Measurements from ENCODE around the gene NT5E.
"Not testable (repeated sequence)": the region's sequence is repeated elsewhere in the genome, so short reads cannot be mapped to it uniquely, and the experiment has no call there.

NT5E gene

DNA sequence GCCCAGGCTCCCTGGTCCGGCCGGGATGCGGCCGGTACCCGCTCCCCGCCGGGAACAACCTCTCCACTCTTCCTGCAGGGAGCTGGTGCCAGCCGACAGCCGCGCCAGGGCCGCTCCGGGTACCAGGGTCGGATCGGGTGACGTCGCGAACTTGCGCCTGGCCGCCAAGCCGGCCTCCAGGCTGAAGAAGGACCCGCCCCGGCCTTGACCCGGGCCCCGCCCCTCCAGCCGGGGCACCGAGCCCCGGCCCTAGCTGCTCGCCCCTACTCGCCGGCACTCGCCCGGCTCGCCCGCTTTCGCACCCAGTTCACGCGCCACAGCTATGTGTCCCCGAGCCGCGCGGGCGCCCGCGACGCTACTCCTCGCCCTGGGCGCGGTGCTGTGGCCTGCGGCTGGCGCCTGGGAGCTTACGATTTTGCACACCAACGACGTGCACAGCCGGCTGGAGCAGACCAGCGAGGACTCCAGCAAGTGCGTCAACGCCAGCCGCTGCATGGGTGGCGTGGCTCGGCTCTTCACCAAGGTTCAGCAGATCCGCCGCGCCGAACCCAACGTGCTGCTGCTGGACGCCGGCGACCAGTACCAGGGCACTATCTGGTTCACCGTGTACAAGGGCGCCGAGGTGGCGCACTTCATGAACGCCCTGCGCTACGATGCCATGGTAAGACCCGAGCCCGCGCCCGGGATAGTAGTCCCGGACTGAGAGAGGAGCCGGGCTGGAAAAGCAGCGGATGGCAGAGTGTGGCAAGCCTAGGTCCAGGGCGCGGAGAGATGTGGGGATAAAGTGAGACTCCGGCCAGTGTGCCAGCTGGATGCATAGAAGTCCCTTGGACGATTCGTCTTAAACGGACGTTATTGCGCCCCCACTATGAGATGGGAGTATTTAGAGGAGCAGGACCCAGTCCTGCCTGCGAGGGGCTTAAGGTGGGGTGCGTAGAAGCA lies at the start of gene NT5E:
NT5E (plus strand) TSS at position 266 of the 942 bp plus-strand sequence; CDS start at position 323, 57 bp downstream.
- DNase-seq: peak; percentile 26 to 45

DNA sequence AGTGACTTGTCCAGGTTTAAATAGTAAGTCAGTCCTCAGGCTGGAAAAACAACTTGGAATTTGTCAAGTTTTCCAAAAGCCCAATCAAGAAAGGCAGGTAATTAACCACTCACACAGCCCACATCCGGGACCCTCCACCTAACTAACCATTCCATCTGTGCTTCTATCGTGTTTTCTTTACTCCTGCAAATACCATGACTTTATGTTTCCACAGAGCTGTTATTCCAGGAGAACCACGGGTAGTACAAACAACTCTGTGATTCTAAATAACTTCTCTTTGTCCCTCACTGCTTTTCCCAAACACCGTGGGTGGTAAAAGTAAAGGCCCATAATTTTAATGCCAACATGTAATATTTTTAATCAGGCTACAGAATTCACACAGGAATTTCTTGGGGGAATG lies 49.6 kb upstream of the NT5E start:
- no peak for DNase-seq

DNA sequence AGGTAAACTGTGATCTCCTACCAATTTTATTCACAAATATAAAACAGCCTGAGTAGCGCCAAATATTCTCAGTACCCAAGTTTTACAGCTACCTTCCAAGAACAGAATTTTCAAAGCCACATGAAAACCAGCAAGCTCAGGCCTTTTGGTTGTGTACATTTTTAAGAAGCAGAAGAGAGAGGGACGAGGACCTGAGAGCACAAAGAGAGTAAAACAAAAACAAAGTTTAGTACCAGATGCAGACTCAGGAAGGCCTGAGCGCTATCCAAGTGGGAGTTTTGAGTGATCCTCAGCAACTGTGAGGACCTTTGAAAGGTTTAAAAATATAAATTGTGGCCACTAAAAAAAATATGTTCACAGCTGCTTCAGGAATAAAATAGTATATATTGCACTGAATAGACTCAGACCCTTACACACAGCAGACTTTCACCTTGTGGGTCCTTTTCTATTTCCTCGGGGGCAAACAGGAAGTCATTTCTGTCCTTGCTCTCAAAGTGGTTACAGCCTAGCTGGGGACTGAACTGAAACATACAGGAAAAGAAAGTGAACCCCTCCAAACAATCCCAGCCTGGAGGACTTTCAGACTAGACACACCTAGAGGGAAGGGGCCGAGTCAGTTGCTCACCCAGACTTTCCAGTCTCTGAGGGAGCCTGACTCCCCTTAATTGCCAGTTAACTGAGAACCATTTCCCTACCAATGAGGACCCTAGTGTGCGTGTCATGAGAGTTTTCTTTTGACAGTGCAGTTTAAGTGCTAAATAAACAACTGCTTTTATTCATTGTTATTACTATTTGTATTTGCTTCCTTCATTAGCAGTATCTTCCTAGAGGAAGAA lies 48.5 kb upstream of the NT5E start:
- DNase-seq: peak; percentile 14 to 28

DNA sequence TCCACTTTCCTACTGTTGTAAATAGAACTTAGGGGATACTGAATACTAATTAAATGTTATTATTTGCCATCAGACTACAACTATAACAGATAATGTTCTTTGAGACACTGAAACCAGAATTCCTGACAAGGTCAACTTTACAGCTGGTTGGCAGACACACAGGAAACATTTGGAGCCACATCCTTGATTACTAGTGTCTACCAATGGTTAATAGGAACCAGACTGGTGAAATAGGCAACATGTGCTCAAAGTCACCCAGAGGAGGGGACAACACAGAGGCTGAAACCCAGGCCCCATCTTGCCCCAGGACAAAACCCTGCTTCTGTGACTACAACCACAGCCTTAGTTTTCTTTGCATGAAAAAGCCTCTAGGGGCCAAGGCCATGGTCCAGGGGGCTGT lies 47.8 kb upstream of the NT5E start:
- no peak for DNase-seq

DNA sequence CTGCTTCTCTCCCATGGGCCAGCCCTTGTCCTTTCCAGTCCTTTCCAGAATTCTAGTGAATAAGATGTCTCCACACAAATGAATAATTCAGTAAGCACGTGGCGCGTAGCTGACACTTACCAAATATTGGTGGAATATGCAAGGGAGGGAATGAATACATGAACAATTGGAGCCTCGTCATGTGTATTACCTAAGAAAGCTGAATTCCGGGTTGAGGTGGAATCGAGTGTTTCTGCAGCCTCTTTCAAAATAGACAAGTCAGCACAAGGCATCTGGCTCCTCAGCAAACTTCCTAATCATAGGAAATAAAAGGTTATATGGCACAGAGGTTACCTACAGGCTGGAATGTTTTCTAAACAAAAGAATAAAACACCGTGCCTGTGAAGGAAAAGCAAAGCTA lies 47.0 kb upstream of the NT5E start:
- DNase-seq: no peak

DNA sequence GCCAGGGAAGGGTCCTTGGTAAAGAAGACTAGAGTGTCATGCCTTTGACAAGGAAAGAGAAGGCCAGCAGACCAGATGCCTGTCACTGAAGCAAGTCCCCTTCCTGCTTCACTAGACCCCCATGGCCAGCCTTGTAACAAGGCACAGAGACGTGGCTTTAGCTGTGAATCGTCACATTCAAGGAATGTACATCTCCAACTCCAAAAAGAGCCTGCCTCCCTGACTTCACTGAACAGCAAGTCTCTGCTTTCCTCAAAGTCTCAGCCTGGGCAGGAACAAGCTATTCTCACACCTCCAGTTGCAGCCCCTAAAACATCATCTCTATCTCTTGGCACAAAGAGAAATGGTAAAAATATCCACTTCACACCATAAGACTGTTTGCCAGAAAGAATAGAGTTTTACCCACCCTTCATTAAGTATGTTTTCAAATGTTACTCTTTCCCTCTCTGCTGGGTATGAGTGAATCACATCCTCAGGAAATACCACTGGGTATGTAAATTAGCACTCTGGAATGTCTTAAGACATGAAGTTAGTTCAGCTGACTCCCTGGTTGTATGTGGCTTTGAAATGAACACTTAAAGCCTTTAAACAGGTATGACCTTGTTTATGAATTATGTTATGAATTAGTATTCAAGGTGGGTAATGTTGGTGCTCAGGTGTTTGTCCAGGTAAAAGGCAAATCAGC lies 46.4 kb upstream of the NT5E start:
- peak; percentile 28 to 46 for DNase-seq

DNA sequence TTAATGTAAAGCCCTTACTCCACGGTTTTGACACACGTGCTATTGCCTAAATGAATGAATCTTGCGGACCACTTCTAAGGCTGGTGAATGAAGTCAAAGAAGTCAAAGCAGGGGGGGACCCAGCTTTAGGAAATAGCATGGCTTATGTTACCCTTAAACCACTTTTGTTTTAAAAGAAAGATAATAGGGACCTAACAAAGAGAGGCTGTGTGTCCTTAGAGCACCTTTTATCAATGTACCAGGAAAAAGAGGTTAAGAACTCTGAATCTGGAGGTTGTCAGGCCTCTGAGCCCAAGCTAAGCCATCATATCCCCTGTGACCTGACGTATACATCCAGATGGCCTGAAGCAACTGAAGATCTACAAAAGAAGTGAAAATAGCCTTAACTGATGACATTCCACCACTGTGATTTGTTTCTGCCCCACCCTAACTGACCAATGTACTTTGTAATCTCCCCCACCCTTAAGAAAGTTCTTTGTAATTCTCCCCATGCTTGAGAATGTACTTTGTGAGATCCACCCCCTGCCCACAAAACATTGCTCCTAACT lies 45.8 kb upstream of the NT5E start:
- not testable (repeated sequence) for DNase-seq

DNA sequence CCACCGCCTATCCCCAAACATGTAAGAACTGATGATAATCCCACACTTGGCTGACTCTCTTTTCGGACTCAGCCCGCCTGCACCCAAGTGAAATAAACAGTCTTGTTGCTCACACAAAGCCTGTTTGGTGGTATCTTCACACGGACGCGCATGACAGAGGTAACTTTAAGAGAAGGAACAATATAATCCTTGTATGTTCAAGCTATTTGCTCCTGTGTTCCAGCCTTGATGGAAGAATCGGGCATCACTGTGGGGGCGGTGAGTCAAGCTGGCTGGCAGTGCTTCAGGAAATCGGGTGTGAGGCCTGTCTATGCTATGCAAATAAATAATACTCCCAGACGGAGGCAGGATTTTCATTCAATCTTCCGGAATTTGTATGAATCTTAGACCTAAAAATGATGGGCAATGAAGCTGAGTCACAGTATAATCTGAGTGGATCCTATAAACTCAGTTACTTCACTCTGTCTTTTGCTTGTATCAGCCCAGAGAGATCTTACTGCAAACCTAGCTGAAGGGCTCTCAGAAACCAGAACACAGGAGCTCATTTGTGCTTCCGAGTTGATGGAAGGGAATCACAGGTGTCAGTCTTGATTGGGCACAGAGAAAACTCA lies 45.2 kb upstream of the NT5E start:
- no peak for DNase-seq

DNA sequence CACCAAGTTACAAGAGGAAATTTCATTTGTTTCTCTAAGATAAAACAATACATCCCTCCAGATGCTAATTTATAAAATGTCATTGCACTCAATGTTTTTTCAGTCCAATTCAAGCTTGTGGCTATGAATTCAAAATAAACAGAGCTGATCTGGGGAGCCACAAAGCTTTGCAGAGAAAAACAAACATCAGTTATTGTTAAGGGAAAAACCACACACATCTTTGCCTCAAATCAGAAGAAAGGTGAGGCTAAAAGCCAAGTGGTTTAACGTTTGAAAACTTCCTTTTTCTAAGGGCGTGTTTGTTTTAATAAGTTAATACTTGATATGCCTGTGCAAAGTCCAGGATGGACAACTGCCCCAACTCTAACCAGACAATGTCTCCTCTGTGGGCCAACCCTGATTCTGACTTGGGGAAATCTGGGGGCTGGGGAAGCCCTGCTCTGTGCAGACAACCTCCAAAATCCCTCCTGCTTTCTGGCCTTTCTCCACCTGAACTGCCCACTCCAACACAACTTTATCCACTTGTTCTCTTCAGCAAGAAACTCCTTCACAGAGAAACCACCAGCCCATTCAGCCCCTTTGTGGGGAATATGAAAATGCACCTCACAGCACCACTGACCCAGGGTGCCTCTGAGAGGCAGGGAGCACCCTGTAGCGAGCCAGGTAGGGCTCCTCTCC lies 44.6 kb upstream of the NT5E start:
- DNase-seq: no peak

DNA sequence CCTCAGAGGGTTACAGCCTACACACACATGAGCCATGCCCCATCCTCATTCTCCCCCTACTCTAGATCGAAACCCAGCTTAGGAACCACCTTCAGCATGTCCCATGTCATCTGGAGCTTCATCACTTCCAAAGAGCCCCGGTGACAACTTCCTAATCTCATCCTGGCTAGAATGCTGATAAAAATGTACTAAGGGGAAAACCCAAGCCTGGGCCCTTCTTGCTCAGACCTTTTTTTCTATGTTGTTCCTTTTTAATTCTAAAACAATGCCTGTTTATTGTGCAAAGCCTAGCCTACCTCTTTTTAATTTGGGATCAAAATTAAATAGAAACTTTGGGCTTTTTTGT lies 44.1 kb upstream of the NT5E start:
- no peak for DNase-seq

DNA sequence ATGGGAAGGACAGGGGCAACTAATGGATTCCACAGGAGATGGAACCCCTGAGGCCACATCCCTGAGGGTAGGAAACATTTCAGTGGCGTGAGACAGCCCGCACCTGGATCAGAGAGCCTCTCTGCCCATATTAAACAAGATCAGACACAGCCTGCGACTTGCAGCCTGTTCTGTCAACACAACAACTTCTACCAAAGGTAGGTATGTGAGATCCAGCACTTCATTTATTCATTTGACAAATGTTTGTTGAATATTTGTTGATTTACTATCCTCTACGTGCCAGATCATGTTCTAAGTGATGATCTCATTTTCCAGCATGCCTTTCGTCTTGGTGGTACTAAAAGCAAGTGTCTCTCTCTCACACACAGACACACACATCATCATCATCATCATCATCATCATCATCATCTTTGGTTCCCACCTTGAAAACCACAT lies 43.2 kb upstream of the NT5E start:
- DNase-seq: no peak

DNA sequence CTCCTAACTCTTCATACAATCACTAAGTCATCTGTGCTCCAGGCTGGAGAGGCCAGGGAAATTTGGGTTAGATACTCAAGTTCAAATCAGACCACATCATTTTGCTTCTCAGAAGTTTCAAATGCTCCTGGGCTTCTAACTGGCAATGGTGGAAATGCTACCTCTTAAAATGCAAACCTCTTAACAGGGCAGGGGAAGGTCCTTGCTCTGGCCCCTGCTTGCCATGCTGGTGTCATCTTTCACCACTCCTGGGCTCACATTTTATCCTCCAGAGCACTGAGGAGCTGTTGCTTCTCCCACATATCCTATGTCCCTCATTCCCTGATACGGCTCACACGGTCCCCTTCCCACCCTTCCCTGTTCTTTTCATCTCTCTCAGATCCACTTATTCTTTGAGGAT lies 41.8 kb upstream of the NT5E start:
- DNase-seq: no peak

DNA sequence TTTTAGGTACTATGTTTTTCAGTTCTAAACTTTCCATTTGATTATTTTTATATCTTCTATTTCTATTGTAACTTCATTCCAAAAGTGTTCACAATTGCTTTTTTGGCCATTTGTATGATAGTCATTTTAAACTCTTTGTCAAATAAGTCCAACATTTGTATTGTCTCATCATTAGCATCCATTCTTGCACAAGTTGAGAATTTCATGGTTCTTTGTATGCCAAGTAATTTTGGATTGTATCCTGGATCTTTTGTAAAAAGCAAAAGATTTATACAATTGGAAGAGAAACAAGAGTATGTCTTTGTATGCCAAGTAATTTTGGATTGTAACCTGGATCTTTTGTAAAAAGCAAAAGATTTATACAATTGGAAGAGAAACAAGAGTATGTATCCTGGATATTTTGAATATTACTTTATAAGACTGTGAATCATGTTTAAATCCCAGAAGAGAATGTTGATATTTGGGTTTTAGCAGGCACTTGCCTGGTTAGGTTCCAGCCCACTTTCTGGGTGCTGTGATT lies 36.9 kb upstream of the NT5E start:
- no peak for DNase-seq

DNA sequence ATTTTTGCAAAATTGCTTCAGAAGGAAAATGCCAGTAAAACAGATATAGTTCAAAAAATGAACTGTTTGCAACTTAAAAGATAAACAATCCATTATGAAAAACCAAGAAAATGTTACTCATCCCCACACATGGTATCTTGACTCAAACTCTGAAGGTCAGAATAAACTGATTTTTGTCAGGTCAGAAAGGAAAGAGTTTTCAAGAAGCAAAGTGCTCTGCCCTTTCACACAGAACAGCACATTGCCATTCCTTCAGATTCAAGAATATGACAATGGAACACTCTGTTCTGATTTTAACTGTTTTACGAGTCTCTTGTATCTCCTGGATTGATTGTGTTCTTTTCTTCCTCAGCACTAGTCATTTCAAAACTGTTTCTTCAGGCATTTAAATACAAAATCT lies 33.8 kb upstream of the NT5E start:
- no peak for DNase-seq

DNA sequence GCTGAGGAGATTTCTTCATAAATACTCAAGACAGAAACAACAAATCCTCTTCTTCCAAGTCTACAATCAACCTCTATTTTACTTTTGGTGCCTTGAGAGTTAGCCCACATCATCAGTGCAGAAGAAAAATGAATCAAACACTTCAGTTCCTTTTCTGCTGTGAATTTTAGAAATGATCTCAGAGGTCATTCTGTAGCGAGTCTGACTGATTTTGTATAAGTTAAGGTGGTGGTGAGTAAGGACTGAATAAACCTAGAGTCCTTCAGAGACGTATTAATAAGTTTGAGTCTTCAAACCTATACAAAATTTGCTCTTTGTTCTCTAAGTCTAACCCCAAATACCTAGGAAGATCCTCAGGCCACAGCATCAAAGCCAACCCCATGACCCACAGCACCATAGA lies 33.1 kb upstream of the NT5E start:
- no peak for DNase-seq

DNA sequence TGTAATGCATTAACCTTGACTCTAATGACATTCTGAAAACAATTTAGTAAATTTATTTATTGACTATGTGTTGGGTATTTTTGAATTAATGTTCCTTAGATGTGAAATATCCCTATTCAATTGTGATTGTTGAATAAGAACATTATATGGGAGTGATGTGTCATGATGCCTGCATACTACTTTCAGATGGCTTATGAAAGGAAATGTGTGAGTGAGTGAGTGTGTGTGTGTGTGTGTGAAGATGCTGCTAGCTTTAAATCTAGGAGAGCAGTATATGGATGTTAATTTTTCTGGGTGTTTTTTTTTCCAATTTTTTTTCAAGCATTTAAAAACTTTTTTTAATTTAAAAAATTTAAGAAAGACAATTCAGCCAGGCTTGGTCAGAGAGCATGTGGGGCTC lies 32.5 kb upstream of the NT5E start:
- no peak for DNase-seq

DNA sequence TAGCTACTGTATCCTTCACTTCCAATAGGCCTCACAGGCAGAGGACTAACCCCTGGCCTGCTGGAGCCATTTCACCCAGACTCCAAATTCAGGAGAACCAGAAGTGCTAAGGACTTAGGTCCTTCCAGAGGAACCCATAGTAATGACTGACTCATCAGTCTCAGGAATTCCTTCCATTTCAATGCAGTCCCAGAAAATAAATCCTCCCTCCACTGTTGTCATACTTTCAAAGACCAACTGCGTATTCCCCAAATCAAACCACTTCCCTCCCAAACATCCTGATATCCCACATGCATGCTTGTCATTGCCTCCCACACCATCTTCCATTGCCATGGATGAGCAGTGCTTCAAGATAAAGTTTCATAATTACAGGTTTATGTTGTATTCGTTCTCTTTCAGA lies 31.8 kb upstream of the NT5E start:
- DNase-seq: no peak

DNA sequence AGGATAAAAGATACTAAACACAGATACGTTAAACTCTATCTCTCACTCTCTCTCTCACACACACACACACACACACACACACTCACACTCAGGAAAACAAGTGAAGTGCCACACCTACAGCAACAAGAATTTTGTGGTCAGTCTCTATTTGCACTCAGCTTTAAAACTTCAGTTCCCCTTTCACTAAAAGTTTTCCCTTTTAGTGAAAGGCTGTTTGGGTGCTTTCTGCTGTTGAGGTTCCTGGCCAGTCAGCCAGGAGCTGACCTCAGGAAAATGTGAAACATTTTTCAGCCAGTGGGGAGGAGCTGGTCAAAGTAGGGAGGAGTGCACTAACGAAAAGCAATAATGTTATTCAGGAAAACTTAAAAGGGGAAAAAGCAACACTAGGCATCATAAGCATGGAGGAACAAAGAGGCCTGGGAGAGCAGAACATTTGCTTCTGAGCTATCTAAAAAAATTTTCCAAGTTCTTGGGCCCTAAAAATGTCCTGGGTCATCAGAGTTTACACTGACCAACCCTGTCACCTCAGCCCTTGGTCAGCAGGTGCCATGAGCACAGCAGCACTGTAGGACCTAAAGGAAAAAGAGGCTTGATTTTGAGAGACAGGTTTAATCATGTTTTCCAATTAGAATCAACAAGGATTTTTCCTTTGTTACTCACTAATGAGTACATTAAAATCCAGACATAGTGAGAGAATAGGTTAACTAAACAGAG lies 30.7 kb upstream of the NT5E start:
- peak; percentile 31 to 59 for DNase-seq

DNA sequence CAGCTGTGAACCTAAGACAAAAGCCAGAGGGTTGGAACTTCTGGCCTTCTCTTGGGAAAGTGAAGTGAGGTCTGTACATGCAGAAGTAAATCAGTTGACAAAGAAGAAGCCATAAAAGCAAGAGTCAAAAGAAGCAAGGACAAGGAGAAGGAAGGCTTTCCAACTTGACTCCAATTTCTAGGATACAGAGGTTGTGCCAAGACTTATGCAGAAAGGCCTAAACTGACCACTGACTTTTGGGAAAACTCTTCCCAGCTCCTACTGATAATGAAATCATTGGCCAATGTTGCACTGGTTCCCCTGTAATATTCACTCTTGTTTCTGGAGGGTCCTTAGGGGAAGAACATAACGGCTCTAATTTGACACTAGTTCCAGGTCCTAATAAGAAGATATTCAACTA lies 29.3 kb upstream of the NT5E start:
- DNase-seq: no peak

DNA sequence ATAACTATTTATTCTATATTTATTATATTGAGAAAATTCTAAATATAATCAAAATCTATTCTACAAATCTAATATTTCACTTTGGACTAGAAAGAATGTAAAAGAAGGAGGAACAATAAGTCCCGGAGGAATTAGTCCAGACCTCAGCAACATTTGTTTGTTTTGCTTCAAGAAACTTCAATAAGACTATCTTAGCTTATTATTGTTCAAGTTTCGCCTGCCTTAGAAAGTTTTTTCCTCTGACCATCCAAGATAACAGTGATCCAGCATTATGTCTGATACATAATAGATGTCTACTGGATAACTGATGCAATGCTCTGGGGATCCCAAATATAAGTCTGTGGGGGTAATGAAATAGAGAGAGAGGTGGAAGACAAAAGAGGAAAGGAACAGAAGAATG lies 28.7 kb upstream of the NT5E start:
- DNase-seq: no peak

DNA sequence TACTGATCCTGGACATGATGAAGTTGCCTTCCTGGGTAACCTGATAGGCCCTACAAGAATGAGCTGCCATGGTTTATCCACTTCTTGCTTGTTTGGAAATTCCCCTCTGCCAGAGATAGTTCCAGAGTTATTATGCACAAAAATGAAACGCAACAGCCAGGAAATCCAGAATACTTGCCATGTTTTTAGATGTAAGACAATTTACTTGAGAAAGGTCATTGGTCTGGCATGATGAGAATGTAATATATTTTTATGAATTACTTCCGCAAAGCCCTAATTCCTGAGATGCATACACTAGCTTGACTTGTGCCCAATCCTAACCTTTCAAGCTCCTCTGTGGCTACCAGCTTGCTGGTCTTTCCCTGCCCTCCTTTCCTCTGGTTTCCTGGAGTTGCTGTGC lies 27.9 kb upstream of the NT5E start:
- DNase-seq: no peak

Measured in Kasumi-1 (cell line).